Measurements from ENCODE around the gene MPPED1. TPM values are rescaled to one million over a fixed set of nuclear protein-coding genes. Genes with fewer than 3 reads are reported as not detected.

MPPED1 gene
- total and polyA plus RNA-seq, 2 experiments from 2014 or later, result 0.30 to 0.97 TPM

- H3K9me3 ChIP-seq (ENCODE audit: low read depth), result no peaks in the 10 kb centered on the region
- H3K79me2 ChIP-seq, result no peaks in the 10 kb centered on the region
- 97% methylated on average over 7 of the region's 7 CpGs for WGBS (ENCODE audit: low lambda C conversion rate, missing lambda C conversion rate)
- H3K27me3 ChIP-seq, result no peaks in the 10 kb centered on the region
- TF ChIP-seq, protein P1, sequence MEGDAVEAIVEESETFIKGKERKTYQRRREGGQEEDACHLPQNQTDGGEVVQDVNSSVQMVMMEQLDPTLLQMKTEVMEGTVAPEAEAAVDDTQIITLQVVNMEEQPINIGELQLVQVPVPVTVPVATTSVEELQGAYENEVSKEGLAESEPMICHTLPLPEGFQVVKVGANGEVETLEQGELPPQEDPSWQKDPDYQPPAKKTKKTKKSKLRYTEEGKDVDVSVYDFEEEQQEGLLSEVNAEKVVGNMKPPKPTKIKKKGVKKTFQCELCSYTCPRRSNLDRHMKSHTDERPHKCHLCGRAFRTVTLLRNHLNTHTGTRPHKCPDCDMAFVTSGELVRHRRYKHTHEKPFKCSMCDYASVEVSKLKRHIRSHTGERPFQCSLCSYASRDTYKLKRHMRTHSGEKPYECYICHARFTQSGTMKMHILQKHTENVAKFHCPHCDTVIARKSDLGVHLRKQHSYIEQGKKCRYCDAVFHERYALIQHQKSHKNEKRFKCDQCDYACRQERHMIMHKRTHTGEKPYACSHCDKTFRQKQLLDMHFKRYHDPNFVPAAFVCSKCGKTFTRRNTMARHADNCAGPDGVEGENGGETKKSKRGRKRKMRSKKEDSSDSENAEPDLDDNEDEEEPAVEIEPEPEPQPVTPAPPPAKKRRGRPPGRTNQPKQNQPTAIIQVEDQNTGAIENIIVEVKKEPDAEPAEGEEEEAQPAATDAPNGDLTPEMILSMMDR (IDR thresholded peaks at IDR 0.05; ENCODE audit: poor library complexity), result no peak
- TF ChIP-seq EZH2phosphoT487 (IDR thresholded peaks at IDR 0.05; ENCODE audit: low read depth, severe bottlenecking, unreplicated experiment) (no peak), EZH2 (IDR thresholded peaks at IDR 0.05; ENCODE audit: borderline replicate concordance) (no peak)
- no peaks in the 10 kb centered on the region for H3K4me1 ChIP-seq (ENCODE audit: insufficient read depth)
- no peak for DNase-seq (ENCODE audit: low spot score)
- no peak overlapping the region for H2AFZ ChIP-seq
- no peaks in the 10 kb centered on the region for H3K9me2 ChIP-seq (replicated peaks; ENCODE audit: insufficient read depth)
- no peak overlapping the region for H3K27ac ChIP-seq
- no peaks in the 10 kb centered on the region for H4K20me1 ChIP-seq (ENCODE audit: insufficient read depth, poor library complexity, severe bottlenecking)
- H3K36me3 ChIP-seq (replicated peaks; ENCODE audit: insufficient read depth, low read depth), result no peaks in the 10 kb centered on the region
- H3K4me2 ChIP-seq, result no peak overlapping the region
- H3K4me3 ChIP-seq, result no peak overlapping the region
Observed at GRCh38 chr22:43535336-43535735, 123.5 kb downstream of the MPPED1 start.

DNA sequence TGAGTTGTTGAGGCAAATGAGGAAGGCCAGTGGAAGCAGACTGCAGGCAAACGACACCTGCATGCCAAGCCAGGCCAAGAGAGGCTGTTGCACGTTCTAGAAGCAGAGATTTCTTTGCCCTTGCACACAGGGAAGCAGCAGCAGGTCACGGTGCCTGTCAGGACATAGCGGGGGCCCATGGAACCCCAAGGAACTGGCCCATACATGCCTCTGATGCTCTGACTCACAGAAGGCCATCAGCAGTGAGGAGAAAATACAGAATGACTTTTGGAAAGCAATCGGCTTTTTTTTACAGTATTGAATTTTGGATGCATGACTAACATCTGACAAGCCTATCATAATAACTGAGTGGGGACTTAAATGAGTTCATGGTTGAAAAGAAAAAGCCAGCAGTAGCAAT is 123.9 kb downstream of the MPPED1 start:
- Histone ChIP-seq H3K27ac (no peak overlapping the region), H3K79me2 (no peaks in the 10 kb centered on the region), H4K20me1 (ENCODE audit: insufficient read depth, poor library complexity, severe bottlenecking) (no peaks in the 10 kb centered on the region), H3K4me2 (no peak overlapping the region), H3K9me2 (replicated peaks; ENCODE audit: insufficient read depth) (no peaks in the 10 kb centered on the region), H3K4me1 (ENCODE audit: insufficient read depth) (no peaks in the 10 kb centered on the region), H3K9me3 (ENCODE audit: low read depth) (no peaks in the 10 kb centered on the region), H3K4me3 (no peak overlapping the region), H3K36me3 (replicated peaks; ENCODE audit: insufficient read depth, low read depth) (no peaks in the 10 kb centered on the region), H2AFZ (no peak overlapping the region), H3K27me3 (no peaks in the 10 kb centered on the region)
- WGBS (ENCODE audit: low lambda C conversion rate, missing lambda C conversion rate), result 77% methylated on average over 5 of the region's 5 CpGs
- TF ChIP-seq, protein P1 (IDR thresholded peaks at IDR 0.05; ENCODE audit: poor library complexity), result no peak
- TF ChIP-seq EZH2phosphoT487 (IDR thresholded peaks at IDR 0.05; ENCODE audit: low read depth, severe bottlenecking, unreplicated experiment), result no peak
- TF ChIP-seq EZH2 (IDR thresholded peaks at IDR 0.05; ENCODE audit: borderline replicate concordance), result no peak
- DNase-seq (ENCODE audit: low spot score), result no peak

DNA sequence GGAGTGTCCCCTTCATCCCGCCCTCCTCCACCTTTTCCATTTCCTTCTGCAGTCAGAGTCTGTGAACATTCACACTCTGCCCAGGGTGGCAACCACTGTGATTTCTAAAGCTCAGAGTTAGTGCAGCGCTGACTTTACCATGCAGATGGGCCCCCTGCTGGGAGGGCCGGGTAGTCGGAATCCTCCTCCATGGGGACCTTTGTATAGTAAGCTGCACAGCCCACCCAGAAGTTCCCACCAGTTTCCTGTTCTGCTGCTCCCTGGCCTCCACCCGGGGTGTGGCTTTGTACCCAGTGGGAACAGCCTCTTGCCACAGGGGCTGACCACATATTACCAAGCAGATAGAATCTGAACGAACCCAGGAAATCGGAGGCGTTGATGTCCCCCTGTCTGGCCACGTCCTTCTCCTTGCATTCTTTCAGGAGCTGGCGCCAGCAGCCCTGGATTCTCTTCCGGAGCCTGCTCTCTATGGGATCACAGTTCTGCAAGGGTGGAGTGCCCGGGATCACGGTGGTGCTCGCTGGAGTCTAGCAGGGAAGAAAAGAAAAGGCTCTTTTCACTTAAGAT is 125.3 kb downstream of the MPPED1 start:
- H3K79me2 ChIP-seq, result no peaks in the 10 kb centered on the region
- H3K36me3 ChIP-seq (replicated peaks; ENCODE audit: insufficient read depth, low read depth), result no peaks in the 10 kb centered on the region
- no peaks in the 10 kb centered on the region for H3K4me1 ChIP-seq (ENCODE audit: insufficient read depth)
- H3K9me2 ChIP-seq (replicated peaks; ENCODE audit: insufficient read depth), result no peaks in the 10 kb centered on the region
- no peak overlapping the region for H3K27ac ChIP-seq
- no peak overlapping the region for H3K4me3 ChIP-seq
- no peak for DNase-seq (ENCODE audit: low spot score)
- H4K20me1 ChIP-seq (ENCODE audit: insufficient read depth, poor library complexity, severe bottlenecking), result no peaks in the 10 kb centered on the region
- TF ChIP-seq, protein P1 (IDR thresholded peaks at IDR 0.05; ENCODE audit: poor library complexity), result no peak
- TF ChIP-seq EZH2phosphoT487 (IDR thresholded peaks at IDR 0.05; ENCODE audit: low read depth, severe bottlenecking, unreplicated experiment), result no peak
- no peak for TF ChIP-seq EZH2 (IDR thresholded peaks at IDR 0.05; ENCODE audit: borderline replicate concordance)
- no peak overlapping the region for H3K4me2 ChIP-seq
- H2AFZ ChIP-seq, result no peak overlapping the region
- no peaks in the 10 kb centered on the region for H3K27me3 ChIP-seq
- WGBS (ENCODE audit: low lambda C conversion rate, missing lambda C conversion rate), result 93% methylated on average over 14 of the region's 14 CpGs
- no peaks in the 10 kb centered on the region for H3K9me3 ChIP-seq (ENCODE audit: low read depth)

Data from hepatocyte (in vitro differentiated cells).